ENCODE measurements around the gene SIK1. TPM values are rescaled to one million over a fixed set of nuclear protein-coding genes. Genes with fewer than 3 reads are reported as not detected.

The SIK1 gene
- total and polyA plus RNA-seq, 2 experiments from 2014 or later = 0.44 to 0.48 TPM

GRCh38 chr21:43375006-43375836 is 51.7 kb downstream of the SIK1 start:
- Histone ChIP-seq H3K27ac (no peak overlapping the region), H3K27me3 (no peaks in the 10 kb centered on the region), H3K9me3 (ENCODE audit: low read depth) (no peaks in the 10 kb centered on the region), H3K4me1 (ENCODE audit: low read depth) (peaks cover 5% of the 10 kb centered on the region), H3K36me3 (no peaks in the 10 kb centered on the region), H3K4me3 (no peak overlapping the region)
- no peak for DNase-seq (ENCODE audit: low read depth in 1 of 2, low spot score in 1 of 2)
- no peak for TF ChIP-seq CTCF (IDR thresholded peaks at IDR 0.05; ENCODE audit: low read depth, low read length)

- no peaks in the 10 kb centered on the region for H3K27me3 ChIP-seq
- no peak for DNase-seq (ENCODE audit: low read depth in 1 of 2, low spot score in 1 of 2)
- TF ChIP-seq CTCF (IDR thresholded peaks at IDR 0.05; ENCODE audit: low read depth, low read length) = no peak
These were observed 52.6 kb downstream of the SIK1 start for GRCh38 chr21:43374228-43374885.

GRCh38 chr21:43373362-43374227 is 53.3 kb downstream of the SIK1 start:
- Histone ChIP-seq H3K27ac (no peak overlapping the region), H3K4me1 (ENCODE audit: low read depth) (peaks cover 11% of the 10 kb centered on the region), H3K9me3 (ENCODE audit: low read depth) (no peaks in the 10 kb centered on the region), H3K4me3 (no peak overlapping the region), H3K27me3 (no peaks in the 10 kb centered on the region), H3K36me3 (no peaks in the 10 kb centered on the region)
- TF ChIP-seq CTCF (IDR thresholded peaks at IDR 0.05; ENCODE audit: low read depth, low read length) = no peak
- DNase-seq (ENCODE audit: low read depth in 1 of 2, low spot score in 1 of 2) = no peak

More at GRCh38 chr21:43374228-43374885, 52.6 kb downstream of the SIK1 start:
- Histone ChIP-seq H3K27ac (no peak overlapping the region), H3K36me3 (no peaks in the 10 kb centered on the region), H3K4me1 (ENCODE audit: low read depth) (peaks cover 11% of the 10 kb centered on the region), H3K9me3 (ENCODE audit: low read depth) (no peaks in the 10 kb centered on the region), H3K4me3 (no peak overlapping the region)

- Histone ChIP-seq H3K4me1 (ENCODE audit: low read depth) (peaks cover 11% of the 10 kb centered on the region), H3K4me3 (no peak overlapping the region), H3K36me3 (no peaks in the 10 kb centered on the region), H3K9me3 (ENCODE audit: low read depth) (no peaks in the 10 kb centered on the region), H3K27ac (no peak overlapping the region), H3K27me3 (no peaks in the 10 kb centered on the region)
- DNase-seq (ENCODE audit: low read depth in 1 of 2, low spot score in 1 of 2) = no peak
- no peak for TF ChIP-seq CTCF (IDR thresholded peaks at IDR 0.05; ENCODE audit: low read depth, low read length)
These were observed 54.1 kb downstream of the SIK1 start for GRCh38 chr21:43372663-43373361.

GRCh38 chr21:43371786-43372185 is 55.1 kb downstream of the SIK1 start:
- no peak for TF ChIP-seq CTCF (IDR thresholded peaks at IDR 0.05; ENCODE audit: low read depth, low read length)
- Histone ChIP-seq H3K27me3 (no peaks in the 10 kb centered on the region), H3K9me3 (ENCODE audit: low read depth) (no peaks in the 10 kb centered on the region), H3K4me1 (ENCODE audit: low read depth) (peaks cover 11% of the 10 kb centered on the region), H3K36me3 (no peaks in the 10 kb centered on the region), H3K4me3 (no peak overlapping the region), H3K27ac (no peak overlapping the region)
- no peak for DNase-seq (ENCODE audit: low read depth in 1 of 2, low spot score in 1 of 2)

Data from cardiac muscle cell (in vitro differentiated cells and primary cell).